Measurements from ENCODE around the gene SLFN13. TPM values are rescaled to one million over a fixed set of nuclear protein-coding genes. Genes with fewer than 3 reads are reported as not detected.

The SLFN13 gene
- total RNA-seq, 2 donors from 2014 or later: 10.7 to 28.9 TPM

DNA sequence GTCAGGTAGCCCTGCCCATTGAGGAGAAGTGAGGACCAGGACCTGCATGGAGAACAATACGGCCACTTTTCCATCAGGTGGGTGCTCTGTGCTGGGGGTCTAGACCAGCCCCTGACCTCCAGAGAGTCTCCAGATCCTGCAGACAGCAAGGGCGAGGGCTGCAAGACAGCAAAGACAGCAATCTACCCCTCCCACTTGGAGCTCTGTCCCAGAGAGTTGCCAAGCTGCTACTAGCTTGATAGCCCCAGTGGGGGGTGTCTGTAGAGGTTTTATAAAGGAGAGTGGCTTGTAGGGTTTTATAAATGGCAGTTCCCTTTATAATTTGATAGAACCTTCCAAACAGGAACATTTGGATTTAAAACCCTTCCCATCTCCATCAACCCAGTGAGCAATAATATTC lies 58.4 kb downstream of the SLFN13 start:
- H3K4me1 ChIP-seq (ENCODE audit: control insufficient read depth in 1 of 2, low read depth in 2 of 2): no peaks in the 10 kb centered on the region

GRCh38 chr17:35387496-35387895 lies 61.1 kb downstream of the SLFN13 start:
- H3K4me1 ChIP-seq (ENCODE audit: control insufficient read depth in 1 of 2, low read depth in 2 of 2): no peaks in the 10 kb centered on the region
- ATAC-seq (ENCODE audit: insufficient number of reproducible peaks, low FRiP score, low read depth) (no peak), DNase-seq (ENCODE audit: low spot score) (no peak)
- no peak for TF ChIP-seq CTCF (IDR thresholded peaks at IDR 0.05)
- H3K36me3 ChIP-seq: no peaks in the 10 kb centered on the region
- H3K4me3 ChIP-seq: no peak overlapping the region
- H3K27me3 ChIP-seq (replicated peaks; ENCODE audit: insufficient read depth): no peaks in the 10 kb centered on the region
- H3K27ac ChIP-seq: no peak overlapping the region
- no peaks in the 10 kb centered on the region for H3K9me3 ChIP-seq

More for the DNA sequence above, 58.4 kb downstream of the SLFN13 start:
- Histone ChIP-seq H3K36me3 (no peaks in the 10 kb centered on the region), H3K9me3 (peaks cover 4% of the 10 kb centered on the region), H3K27me3 (replicated peaks; ENCODE audit: insufficient read depth) (no peaks in the 10 kb centered on the region), H3K4me3 (no peak overlapping the region), H3K27ac (no peak overlapping the region)
- no peak for ATAC-seq (ENCODE audit: insufficient number of reproducible peaks, low FRiP score, low read depth)
- TF ChIP-seq CTCF (IDR thresholded peaks at IDR 0.05): no peak
- no peak for DNase-seq (ENCODE audit: low spot score)

Other genes with a start within 250 kb of the SLFN13 start
- 10 to 100 TPM; 19.0 to 23.8 TPM for gene SLFN5, start 205.7 kb downstream of the SLFN13 start, total RNA-seq
- 10 to 100 TPM; 53.5 to 87.1 TPM for gene SLFN11, start 75.1 kb downstream of the SLFN13 start, total RNA-seq
- 10 to 100 TPM; 10.4 to 25.3 TPM for gene SLFN12, start 16.3 kb downstream of the SLFN13 start, total RNA-seq
- gene SLFN12L, start 88.9 kb upstream of the SLFN13 start, total RNA-seq: 1 to 10 TPM; 4.1 to 4.2 TPM
- not detected for gene SLFN14, start 112.1 kb upstream of the SLFN13 start, total RNA-seq
- 1 to 10 TPM; 1.1 to 2.8 TPM for gene PEX12, start 129.8 kb upstream of the SLFN13 start, total RNA-seq
- 10 to 100 TPM; 44.5 to 68.3 TPM for gene AP2B1, start 138.6 kb upstream of the SLFN13 start, total RNA-seq